OCI-LY3 (cell line): Measurements from ENCODE around the gene DNAJC15.

Source experiments
- CTCF ChIP-seq: fragments of 200-600, 300-600 bp; sonication (generic); IDR thresholded peaks from 2 replicates; pipeline ENCODE4 v1.5.1; 2014; ENCODE audit warnings: antibody characterized with exemption, low read length, low read depth
- EZH2phosphoT487 ChIP-seq: fragments of 200-600 bp; shearing (Covaris generic); IDR thresholded peaks from 2 replicates; pipeline ENCODE4 v1.6.1; 2018; ENCODE audit warnings: antibody characterized with exemption, mixed run types, low read depth

- TF ChIP-seq CTCF (no peak), EZH2phosphoT487 (no peak)
These were observed 38.7 kb upstream of the DNAJC15 start for GRCh38 chr13:42984691-42985090.
